GM19397 (cell line): ENCODE measurements around the gene SF3A2.

ENCODE experiments used
- ATAC-seq: cut with Tn5 transposase; IDR thresholded peaks from one replicate; pipeline ENCODE4 v1.9.1; 2021; ENCODE audit warnings: mild to moderate bottlenecking, moderate library complexity; ENCODE audit not compliant: unreplicated experiment

SF3A2 gene

DNA sequence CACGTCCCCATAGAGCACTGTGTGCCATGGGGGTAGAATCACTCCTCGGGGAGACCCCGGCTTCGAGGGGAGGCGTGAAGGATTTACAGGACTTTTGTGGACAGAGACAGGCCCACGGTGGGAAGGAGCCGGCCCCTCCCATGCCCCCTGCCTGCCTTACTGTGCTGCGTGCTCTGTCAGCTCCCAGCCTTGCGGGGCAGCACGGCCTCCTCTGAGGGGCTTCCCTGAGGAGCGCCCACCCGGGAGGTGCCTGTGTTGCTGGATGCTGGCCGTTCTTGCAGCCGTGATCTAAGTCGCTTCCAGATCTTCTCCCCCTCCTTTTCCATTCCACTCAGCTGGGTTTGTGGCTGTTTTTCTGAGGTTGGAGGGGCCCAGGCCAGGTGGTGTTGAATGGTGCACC lies 29.6 kb upstream of the SF3A2 start:
- ATAC-seq: no peak

DNA sequence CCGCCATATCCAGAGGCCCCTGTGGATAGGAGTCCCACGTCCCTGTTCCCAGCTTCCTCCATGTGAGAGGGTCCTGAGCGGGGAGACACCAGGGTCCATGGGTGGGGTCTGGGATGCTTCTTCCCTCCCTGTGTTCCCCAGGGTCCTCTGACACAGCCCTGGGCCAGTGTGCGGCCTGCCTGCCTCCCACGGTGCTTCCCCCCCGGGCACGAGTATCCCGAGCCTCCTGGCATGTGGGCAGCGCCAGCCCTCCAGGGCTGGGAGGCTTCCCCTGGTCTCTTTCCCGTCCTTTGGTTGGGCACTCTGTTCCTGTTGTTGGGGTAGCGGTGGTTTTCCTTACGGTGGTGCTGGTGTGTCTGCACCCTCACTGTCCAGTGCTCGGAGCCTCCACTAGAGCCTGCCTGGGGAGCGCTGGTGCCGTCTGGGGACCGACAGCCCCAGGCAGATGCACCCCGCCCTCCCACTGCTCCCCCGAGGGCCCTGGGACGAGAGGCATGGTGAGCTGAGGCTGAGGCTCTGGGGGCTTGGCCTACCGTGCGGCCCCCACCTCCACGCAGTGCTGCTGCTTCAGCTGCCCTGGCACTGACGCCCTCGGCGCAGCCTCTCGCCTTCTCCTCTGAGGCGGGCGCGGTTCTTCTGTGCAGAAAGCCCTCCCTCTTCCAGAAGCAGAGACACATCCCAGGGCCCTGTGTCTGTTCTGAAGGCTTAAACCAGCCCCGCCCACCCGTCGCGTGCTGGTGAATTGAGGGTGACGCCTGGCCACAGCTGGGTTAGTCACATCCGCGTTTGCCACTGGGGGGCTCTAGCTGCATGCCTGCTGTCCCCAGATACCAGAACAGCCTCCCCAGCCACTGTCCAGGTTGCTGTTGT lies 28.4 kb upstream of the SF3A2 start:
- ATAC-seq: no peak

DNA sequence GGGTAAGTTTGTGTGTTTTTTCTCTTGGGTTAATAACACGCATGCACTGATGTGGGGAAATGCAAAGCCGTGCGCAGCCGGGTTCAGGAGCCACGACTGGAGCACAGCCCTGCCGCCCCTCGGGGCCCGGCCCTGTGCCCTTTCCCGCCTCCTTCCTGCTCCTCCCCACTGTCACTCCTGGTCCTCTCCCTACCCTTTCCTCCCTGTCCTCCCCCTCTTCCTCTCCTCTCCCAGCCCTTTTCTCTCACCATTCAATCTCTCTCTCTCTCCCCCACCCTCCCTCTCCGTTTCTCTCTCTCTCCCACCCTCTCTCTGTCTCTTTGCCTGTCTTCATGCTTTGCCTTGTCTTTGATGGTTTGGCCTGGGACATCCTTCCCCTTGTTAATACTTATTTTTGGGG lies 27.6 kb upstream of the SF3A2 start:
- ATAC-seq: no peak

DNA sequence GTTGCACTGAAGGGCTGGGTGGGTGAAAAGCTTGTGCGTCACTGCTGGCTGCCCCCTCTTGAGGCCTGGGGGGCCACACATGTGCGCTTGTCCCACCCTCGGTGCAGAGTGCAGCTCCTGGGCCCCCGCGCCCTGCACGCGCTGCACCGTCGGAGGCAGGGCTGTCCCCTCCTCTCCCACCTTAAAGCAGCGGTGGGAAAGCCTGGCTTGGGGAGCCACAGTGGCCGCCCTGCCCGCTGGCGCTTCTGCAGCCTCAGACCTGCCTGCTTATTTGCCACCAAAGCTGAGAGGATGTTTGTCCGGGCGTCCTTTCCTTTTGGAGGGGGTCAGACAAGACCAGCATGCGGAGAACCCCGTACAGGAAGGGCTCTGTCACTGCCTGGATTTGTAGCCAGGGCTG lies 27.2 kb upstream of the SF3A2 start:
- ATAC-seq: no peak

DNA sequence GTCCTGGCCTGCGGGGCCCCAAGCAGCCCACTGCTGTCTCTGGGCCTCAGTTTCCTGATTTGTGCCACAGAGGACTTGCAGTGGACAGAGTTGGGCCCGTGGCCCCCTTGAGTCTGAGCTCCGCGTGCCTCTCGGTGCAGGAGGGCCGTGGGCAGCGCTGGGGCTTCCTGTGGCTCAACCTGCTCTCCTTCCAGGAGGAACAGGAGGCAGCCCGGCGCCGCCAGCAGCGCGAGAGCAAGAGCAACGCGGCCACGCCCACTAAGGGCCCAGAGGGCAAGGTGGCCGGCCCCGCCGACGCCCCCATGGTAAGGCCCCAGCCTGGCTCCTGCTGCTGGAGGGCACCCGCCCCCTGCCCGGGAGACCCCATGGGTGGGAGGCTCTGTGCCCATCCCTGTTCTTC lies 26.4 kb upstream of the SF3A2 start:
- no peak for ATAC-seq

DNA sequence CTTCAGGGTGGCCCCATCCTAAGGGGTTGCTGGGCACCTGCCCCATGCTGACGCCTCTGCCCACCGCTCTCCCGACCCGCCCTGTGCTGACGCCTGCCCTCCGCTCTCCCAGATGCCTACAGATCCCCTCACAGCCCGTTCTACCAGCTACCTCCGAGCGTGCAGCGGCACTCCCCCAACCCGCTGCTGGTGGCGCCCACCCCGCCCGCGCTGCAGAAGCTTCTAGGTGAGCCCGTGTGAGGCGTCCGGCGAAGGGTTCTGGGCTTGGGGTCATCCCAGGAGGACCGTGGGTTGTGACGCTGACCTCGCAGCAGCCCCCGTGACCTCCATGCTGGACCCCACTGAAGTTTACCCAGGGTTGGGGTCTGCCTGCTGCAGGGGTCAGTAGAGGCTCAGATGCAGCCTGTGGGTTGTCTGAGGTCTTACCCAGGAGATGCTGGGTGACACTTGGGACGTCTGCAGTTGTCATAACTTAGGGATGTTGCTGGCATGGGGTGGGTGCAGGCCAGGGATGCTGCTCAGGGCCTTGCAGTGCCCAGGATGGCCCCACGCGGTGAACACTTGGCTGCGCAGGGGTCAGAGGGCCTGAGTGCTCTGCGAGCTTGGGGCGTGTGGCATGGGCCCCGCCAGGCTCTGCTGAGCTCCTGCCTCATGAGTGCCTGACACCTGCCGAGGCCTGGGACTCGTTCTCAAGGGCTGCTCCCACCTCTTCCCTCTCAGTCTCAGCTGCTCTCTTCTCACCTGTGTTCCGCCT lies 25.5 kb upstream of the SF3A2 start:
- no peak for ATAC-seq

DNA sequence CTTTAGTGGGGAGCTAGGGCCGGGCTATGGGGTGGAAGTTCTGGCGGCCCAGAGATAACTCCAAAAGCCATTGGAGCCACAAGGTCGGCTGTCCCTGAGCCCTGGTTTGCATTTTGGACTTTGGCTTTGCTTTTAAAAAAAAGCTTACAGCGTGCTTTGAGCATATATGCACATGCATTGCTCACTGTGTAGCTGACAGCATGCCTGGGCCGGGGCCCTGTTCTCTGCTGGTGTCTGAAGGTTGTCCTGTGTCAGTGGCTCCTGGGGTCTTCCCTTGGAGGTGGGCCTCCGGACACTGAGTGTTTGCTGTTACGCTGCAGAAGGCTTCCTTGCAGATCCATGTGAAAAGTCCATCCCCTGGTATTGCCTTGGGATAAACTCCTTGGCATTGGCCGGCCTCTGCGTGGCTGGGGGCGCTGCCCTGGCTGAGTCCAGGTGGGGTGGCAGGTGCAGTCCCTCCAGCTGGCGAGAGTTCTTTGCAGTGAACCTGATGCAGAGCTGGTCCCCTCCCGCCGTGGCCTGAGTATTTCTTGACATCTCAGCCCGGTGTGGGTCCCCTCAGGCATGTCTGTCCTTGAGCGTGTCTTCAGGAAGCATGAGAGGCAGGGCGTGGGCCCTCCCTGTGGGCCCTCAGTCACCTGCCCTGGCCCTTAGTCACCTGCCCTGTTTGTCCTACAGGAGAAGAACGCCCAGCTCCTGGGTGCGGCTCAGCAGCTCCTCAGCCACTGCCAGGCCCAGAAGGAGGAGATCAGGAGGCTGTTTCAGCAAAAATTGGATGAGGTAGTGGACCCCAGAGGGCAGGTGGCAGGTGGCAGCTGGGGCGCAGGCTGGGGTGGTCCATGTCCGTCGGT lies 23.5 kb upstream of the SF3A2 start:
- ATAC-seq: no peak

DNA sequence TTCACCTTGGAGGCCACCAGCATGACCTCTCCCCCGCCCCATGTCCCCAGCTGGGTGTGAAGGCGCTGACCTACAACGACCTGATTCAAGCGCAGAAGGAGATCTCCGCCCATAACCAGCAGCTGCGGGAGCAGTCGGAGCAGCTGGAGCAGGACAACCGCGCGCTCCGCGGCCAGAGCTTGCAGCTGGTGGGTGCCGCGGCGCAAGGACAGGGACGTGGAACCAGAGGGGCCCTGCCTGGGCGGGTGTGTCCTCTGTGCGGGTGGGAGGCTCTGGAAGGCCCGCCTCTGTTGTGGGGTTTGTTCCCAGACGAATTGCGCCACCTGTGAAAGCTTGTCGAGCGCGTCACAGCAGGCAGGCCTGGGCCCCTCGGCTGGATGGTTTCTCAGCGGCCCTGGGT lies 22.8 kb upstream of the SF3A2 start:
- no peak for ATAC-seq

DNA sequence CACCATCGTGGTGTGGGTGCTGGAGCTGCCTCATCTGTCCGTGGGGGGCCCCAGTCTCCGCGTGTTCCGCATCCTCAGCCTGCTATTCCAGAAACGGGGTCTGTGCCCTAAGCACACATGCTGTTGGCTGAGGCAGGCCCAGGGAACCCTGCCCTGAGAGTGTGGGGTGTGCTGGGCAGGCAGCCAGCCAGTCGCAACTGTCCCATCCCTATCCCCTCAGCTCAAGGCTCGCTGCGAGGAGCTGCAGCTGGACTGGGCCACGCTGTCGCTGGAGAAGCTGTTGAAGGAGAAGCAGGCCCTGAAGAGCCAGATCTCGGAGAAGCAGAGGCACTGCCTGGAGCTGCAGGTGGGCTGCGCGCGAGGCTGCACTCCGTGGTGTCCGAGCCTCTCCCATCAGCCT lies 22.4 kb upstream of the SF3A2 start:
- ATAC-seq: no peak

DNA sequence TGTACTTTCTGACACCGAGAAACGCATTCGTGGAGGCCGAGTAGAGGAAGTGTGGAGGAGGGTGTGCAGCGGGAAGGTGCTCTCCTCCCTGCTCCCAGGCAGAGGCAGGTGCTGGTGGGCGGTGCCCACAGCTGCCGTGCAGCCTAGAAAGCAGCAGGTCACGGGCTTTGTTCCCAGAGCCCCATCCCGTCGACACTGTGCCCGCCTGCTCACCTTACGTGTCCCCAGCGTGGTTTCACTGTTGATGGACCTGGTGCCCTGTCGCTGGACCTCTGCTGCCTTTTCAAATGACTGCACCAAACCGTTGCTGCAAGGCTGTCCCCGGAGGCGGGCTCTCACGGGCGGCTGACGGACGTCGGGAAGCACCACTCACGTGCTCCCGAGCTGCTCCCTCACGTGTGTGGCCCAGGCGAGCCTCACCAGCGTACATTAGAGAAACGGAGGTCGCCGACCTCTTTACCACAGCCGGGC lies 21.3 kb upstream of the SF3A2 start:
- ATAC-seq: no peak

DNA sequence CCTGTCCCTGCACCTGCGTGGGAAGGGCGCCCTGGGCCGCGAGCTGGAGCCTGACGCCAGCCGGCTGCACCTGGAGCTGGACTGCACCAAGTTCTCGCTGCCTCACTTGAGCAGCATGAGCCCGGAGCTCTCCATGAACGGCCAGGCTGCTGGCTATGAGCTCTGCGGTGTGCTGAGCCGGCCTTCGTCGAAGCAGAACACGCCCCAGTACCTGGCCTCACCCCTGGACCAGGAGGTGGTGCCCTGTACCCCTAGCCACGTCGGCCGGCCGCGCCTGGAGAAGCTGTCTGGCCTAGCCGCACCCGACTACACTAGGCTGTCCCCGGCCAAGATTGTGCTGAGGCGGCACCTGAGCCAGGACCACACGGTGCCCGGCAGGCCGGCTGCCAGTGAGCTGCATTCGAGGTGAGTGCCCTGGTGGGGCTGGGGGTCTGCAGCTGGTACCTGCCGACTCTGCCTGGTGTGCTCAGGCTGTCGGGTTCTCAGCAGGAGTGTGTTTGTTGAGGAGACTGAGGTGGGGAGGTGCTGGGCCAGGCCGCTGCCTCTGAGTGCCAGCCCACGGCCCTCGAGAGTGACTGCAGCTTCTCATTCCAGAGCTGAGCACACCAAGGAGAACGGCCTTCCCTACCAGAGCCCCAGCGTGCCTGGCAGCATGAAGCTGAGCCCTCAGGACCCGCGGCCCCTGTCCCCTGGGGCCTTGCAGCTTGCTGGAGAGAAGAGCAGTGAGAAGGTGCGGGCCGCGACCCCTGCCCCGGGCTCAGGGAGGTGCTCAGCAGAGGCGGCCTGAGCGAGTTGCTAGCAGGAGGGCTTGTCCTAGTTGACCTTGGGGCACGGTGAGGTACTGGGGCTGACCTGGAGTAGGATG lies 20.0 kb upstream of the SF3A2 start:
- no peak for ATAC-seq

DNA sequence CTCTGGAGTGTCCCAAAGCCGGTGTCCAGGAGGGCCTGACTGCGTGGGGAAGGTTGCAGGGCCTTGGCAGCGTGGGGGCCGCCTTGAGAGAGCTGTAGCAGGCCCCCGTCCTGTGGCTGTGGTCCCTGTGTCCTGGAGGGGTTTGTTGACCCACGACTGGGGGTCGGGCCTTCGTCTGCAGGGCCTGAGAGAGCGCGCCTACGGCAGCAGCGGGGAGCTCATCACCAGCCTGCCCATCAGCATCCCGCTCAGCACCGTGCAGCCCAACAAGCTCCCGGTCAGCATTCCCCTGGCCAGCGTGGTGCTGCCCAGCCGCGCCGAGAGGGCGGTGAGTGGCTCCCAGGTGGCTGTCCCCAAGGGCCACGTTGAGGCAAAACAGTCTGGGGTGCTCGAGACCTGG lies 19.0 kb upstream of the SF3A2 start:
- ATAC-seq: no peak

DNA sequence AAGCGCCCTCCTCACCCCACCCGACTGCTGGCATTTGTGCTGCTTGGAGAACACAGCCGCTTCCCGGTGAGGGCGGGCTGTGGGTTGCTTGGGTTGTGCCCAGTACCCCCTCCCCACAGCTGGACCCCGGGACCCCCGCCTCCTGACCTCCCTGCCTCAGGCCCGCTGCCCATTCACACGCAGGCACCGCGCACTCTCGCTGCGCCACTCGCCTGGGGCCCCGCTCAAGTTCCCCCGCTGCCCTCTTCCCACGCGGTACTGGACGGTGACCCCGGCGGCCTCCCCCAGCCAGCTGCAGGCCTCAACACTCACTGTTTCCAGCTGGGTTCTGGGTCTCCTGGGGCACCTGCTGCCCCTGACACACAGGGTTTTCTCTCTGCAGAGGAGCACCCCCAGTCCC lies 16.9 kb upstream of the SF3A2 start:
- no peak for ATAC-seq

DNA sequence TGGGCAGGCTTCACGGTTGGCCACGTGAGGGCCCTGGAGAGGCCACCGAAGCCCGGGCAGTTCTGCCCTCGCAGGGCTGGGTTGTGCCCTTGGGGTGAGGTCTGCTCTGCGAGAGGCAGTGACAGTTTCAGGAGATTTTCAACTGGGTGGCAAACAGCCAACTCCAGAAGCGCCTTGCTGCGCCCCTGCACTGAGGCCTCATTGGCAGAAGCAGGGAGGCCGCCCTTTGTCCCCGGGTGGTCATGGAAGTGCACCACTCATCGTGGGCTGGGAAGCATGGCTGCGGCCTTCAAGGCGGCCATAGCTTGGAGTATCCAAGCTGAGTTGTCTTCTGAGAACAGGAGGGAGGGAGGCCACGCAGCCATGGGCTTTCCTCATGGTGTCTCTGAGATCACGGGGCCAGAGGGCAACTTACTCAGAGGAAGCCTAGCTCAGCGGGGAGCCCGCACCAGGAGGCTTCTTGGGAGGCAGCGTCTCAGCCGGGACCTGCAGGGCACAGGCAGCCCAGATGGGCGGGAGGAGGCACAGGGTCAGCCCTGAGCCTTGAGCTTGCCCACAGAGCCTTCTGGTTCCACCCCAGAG lies 15.3 kb upstream of the SF3A2 start:
- ATAC-seq: no peak

DNA sequence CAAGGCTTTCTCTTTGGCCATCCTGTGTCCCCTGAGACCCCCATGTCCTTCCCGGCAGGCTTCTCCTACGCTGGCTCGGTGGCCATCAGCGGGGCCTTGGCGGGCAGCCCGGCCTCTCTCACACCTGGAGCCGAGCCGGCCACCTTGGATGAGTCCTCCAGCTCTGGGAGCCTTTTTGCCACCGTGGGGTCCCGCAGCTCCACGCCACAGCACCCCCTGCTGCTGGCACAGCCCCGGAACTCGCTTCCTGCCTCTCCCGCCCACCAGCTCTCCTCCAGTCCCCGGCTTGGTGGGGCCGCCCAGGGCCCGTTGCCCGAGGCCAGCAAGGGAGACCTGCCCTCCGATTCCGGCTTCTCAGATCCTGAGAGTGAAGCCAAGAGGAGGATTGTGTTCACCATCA lies 14.7 kb upstream of the SF3A2 start:
- ATAC-seq: no peak

DNA sequence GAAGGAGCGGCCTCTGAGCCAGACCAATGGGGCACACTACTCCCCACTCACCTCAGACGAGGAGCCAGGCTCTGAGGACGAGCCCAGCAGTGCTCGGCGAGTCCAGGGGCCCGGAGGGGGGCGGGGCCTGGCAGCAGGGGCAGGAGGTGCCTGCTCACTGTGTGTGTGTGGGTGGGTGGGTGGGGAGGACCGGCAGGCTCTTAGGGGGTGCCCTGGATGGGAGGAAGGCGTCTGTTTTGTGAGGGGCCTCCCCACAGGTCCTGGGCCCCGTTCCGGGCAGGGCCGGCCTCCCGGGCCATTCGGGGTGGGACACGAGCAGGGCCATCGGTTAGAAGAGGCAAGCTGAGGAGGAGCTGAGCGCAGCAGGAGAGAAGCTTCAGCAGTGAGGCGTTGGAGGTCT lies 13.2 kb upstream of the SF3A2 start:
- ATAC-seq: no peak

DNA sequence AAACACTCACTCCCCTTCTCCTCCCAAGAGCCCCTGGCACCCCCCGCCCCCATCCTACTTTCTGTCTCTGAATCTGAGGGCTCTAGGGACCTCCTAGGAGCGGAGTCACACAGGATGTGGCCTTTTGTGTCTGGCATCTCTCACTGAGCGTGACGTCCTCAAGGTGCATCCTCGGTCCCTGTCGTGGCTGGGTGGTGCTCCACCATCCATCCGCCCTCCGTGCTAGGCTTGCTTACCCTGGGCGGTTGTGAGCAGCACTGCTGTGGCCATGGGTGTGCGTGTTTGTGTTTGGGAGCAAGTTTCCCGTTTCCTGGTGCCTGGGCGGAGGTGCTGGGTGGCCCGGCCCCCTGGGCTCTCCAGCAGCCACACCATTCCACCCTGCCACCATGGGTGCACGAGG lies 12.7 kb upstream of the SF3A2 start:
- ATAC-seq: no peak

DNA sequence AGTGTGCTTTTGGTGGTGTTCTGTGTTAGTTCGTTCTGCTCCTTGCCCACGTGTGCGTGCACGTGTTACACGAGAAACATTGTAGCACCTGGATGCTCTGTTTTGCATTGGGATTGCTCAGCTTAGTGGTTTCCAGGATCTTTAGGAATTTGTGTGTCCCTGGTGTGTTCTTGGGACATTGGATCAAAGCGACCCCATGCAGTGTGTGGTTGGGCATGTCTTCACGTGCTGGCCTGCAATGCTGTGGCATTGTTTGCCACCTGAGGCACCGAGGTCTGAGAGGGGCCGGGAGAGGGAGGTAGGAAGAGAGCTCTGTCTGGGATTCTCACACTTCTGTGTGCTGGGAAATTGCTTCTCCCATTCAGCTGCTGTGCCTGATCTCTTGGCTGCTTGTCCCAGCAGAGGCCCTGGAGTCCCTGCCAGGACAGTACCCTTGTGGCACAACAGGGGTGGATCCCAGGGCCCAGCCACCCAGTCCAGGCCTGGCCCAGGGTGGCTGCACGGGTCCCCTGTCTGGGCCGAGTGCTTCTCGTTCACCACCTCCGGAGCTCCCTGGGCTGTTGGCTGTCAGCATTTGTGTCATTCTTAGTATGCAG lies 11.8 kb upstream of the SF3A2 start:
- no peak for ATAC-seq

DNA sequence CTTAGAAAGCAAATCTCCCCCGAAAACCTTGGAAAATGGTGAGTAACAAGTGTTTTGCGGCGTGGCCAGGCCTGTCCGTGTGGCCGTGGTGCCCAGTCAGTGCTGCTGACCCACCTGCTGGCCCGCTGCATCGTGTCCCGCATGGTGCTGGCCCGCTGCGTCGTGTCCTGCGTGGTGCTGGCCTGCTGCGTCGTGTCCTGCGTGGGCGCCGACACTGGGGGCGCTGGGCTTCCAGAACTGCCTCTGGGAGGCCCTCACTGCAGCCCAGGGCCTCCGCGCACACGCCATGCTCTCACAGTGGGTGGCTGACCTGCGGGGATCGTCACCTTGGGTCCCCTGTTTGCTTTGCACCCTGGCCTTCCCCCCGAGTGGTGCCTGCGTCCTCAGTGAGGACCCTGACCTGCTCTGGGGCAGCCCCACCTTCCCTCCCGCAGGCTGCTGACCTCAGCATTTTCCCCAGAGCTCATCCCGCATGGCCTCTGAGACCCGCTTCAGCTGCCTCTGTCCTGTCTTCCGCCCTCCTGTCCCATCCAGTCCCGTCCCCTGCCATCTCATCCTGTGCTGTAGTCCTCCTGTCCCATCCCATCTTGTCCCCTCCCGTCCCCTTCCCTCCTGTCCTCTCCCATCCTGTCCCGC lies 11.1 kb upstream of the SF3A2 start:
- ATAC-seq: no peak
